Rectal smooth muscle tissue (tissue), 1 donor: ENCODE measurements around the gene BICRA.

Experiments used
- H3K27ac ChIP-seq: one replicate; pipeline ENCODE4 v1.7.0; 2013; ENCODE audit warnings: low read depth, low read length, inconsistent platforms
- H3K27me3 ChIP-seq: one replicate; pipeline ENCODE4 v1.7.0; 2013; ENCODE audit warnings: low read length; ENCODE audit not compliant: control insufficient read depth, insufficient read depth
- H3K36me3 ChIP-seq: one replicate; pipeline ENCODE4 v1.7.0; 2013; ENCODE audit warnings: low read length; ENCODE audit not compliant: control insufficient read depth, insufficient read depth
- H3K4me1 ChIP-seq: one replicate; pipeline ENCODE4 v1.7.0; 2013; ENCODE audit warnings: low read length; ENCODE audit not compliant: control insufficient read depth, insufficient read depth
- H3K4me3 ChIP-seq: one replicate; pipeline ENCODE4 v1.7.0; 2013; ENCODE audit warnings: low read length
- H3K9ac ChIP-seq: one replicate; pipeline ENCODE4 v1.7.0; 2013; ENCODE audit warnings: low read length

BICRA gene

GRCh38 chr19:47608074-47608918 is 638 bp upstream of the BICRA start:
- Histone ChIP-seq H3K4me3 (peak overlapping the region; percentile 97), H3K36me3 (no peaks in the 10 kb centered on the region), H3K9ac (peak overlapping the region; percentile 98), H3K27ac (peak overlapping the region; percentile 100), H3K4me1 (peaks cover 17% of the 10 kb centered on the region), H3K27me3 (no peaks in the 10 kb centered on the region)

GRCh38 chr19:47609906-47610894 is 1.3 kb downstream of the BICRA start:
- Histone ChIP-seq H3K36me3 (no peaks in the 10 kb centered on the region), H3K27ac (peak overlapping the region; percentile 95), H3K4me1 (peaks cover 17% of the 10 kb centered on the region), H3K4me3 (peak overlapping the region; percentile 75), H3K27me3 (no peaks in the 10 kb centered on the region), H3K9ac (peak overlapping the region; percentile 40)

DNA sequence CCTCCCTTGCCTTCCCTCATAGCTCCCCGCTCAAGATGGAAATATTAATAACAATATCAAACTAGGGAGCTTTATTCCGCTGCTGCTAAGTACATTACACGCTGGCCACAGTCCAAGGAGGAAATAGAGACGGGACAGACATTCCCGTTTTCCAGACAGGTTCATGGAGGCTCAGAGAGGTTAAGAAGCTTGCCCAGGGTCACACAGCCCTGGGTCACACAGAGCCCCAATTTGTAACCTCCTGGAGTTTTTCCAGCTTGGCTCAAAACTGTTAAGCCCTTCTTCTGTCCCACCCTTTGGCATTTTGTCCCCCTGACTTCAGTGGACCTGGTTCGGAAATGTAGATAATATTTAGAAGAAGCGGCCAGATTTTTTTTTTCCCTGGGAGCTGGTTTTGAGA is 2.0 kb downstream of the BICRA start:
- Histone ChIP-seq H3K27ac (peak overlapping the region; percentile 95), H3K4me3 (peak overlapping the region; percentile 75)

GRCh38 chr19:47613165-47614020 is 4.5 kb downstream of the BICRA start:
- no peak overlapping the region for H3K4me3 ChIP-seq
- H3K9ac ChIP-seq = no peak overlapping the region
- no peaks in the 10 kb centered on the region for H3K27me3 ChIP-seq
- H3K36me3 ChIP-seq = no peaks in the 10 kb centered on the region
- peak overlapping the region; percentile 66 for H3K27ac ChIP-seq
- H3K4me1 ChIP-seq = peaks cover 17% of the 10 kb centered on the region

More for the DNA sequence above, 2.0 kb downstream of the BICRA start:
- Histone ChIP-seq H3K9ac (peak overlapping the region; percentile 16), H3K36me3 (no peaks in the 10 kb centered on the region), H3K27me3 (no peaks in the 10 kb centered on the region), H3K4me1 (peaks cover 17% of the 10 kb centered on the region)

DNA sequence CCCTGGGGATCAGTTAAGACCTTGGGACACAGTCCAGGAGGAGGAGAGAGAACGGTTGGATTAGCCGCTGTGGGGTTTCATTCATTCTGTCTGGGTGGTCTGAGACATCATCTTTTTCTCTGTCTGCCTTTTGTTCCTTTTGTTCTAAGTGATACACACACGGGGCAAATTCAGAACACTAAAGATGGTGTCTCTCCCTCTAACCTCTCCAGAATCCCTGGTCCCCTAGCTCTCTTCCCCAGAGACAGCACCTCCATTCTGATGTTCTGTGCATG is 5.0 kb downstream of the BICRA start:
- Histone ChIP-seq H3K9ac (no peak overlapping the region), H3K27ac (peak overlapping the region; percentile 17), H3K4me1 (peaks cover 21% of the 10 kb centered on the region), H3K27me3 (no peaks in the 10 kb centered on the region), H3K4me3 (no peak overlapping the region), H3K36me3 (no peaks in the 10 kb centered on the region)

DNA sequence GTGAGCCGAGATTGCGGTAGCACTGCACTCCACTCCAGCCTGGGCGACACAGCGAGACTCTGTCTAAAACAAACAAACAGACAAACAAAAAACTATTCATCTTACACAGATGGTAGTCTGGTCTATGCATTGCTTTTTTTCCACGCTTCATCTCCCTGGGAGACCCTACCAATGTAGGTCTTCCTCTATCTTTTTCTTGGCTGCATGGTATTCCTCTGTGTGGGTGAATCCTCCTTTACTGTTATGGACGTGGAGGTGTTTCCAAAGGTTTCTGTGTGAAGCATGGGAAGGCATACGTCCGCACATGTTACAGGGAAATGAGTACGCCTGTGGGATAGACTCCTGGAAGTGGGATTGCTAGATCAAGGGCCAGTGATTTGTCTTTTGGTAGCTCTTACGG is 5.6 kb downstream of the BICRA start:
- Histone ChIP-seq H3K4me1 (peaks cover 21% of the 10 kb centered on the region), H3K4me3 (no peak overlapping the region), H3K36me3 (no peaks in the 10 kb centered on the region), H3K27ac (no peak overlapping the region), H3K27me3 (no peaks in the 10 kb centered on the region), H3K9ac (no peak overlapping the region)

GRCh38 chr19:47615230-47615629 is 6.3 kb downstream of the BICRA start:
- peaks cover 21% of the 10 kb centered on the region for H3K4me1 ChIP-seq
- no peak overlapping the region for H3K27ac ChIP-seq
- H3K9ac ChIP-seq = no peak overlapping the region
- no peaks in the 10 kb centered on the region for H3K27me3 ChIP-seq
- no peaks in the 10 kb centered on the region for H3K36me3 ChIP-seq
- H3K4me3 ChIP-seq = no peak overlapping the region

GRCh38 chr19:47615714-47616113 is 6.8 kb downstream of the BICRA start:
- H3K36me3 ChIP-seq = no peaks in the 10 kb centered on the region
- peak overlapping the region; percentile 9 for H3K27ac ChIP-seq
- no peak overlapping the region for H3K9ac ChIP-seq
- no peaks in the 10 kb centered on the region for H3K27me3 ChIP-seq
- H3K4me1 ChIP-seq = peaks cover 18% of the 10 kb centered on the region
- H3K4me3 ChIP-seq = no peak overlapping the region

DNA sequence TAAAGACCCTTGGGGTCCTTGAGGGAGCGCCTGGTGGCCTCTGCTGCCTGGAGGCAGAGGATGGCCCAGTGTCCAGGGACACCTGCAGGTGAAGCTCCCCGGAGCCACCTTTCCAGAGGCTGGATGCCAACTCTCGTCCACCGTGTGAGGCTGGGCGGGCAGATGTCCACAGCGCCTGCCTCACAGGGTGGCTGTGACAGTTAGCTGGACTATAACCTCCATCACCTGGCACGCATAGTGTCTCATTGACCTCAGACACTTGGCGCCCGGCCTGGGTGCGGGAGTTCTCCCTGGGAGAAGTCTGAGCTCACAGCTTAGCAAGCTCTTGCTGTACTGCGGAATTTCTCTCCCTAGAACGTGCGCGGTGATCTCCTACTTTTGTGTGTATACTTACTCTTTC is 9.8 kb downstream of the BICRA start:
- Histone ChIP-seq H3K27me3 (no peaks in the 10 kb centered on the region), H3K27ac (peak overlapping the region; percentile 35), H3K4me1 (peaks cover 3% of the 10 kb centered on the region), H3K4me3 (no peak overlapping the region), H3K36me3 (no peaks in the 10 kb centered on the region), H3K9ac (no peak overlapping the region)

DNA sequence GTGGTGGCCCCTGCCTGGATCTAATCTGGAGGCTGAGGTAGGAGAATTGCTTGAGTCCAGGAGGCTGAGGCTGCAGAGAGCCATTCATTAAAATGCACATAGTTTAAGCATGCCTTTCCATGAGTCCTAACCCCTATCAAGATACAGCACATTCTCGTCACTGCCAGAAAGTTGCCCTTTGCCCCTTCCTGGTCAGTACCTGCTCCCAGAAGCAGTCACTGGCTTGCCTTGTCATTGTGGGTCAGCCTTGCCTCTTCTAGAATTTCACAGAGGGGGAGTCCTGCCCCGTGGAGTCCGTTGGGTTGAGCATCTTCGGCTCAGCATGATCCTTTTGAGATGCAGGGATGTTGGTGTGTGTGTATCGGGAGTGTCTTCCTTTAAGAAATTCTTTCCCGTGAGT is 10.8 kb downstream of the BICRA start:
- H3K27ac ChIP-seq = no peak overlapping the region
- no peaks in the 10 kb centered on the region for H3K36me3 ChIP-seq
- no peaks in the 10 kb centered on the region for H3K27me3 ChIP-seq
- H3K9ac ChIP-seq = no peak overlapping the region
- peaks cover 6% of the 10 kb centered on the region for H3K4me1 ChIP-seq
- no peak overlapping the region for H3K4me3 ChIP-seq

GRCh38 chr19:47623151-47623920 is 14.4 kb downstream of the BICRA start:
- Histone ChIP-seq H3K9ac (no peak overlapping the region), H3K27me3 (no peaks in the 10 kb centered on the region), H3K27ac (peak overlapping the region; percentile 3), H3K36me3 (no peaks in the 10 kb centered on the region), H3K4me3 (no peak overlapping the region), H3K4me1 (peaks cover 20% of the 10 kb centered on the region)
